NK-92 (cell line): ENCODE data around the gene TOLLIP.
"Not testable (repeated sequence)": the region's sequence is repeated elsewhere in the genome, so short reads cannot be mapped to it uniquely, and the experiment has no call there.

Source experiments
- DNase-seq: peaks from one replicate; lab custom pipeline; 2025; ENCODE audit not compliant: unreplicated experiment; lab: John Stamatoyannopoulos, UW

TOLLIP gene

GRCh38 chr11:1250411-1250810 lies 59.0 kb downstream of the TOLLIP start:
- not testable (repeated sequence) for DNase-seq

GRCh38 chr11:1248951-1249350 lies 60.5 kb downstream of the TOLLIP start:
- DNase-seq = not testable (repeated sequence)

GRCh38 chr11:1247026-1247425 lies 62.4 kb downstream of the TOLLIP start:
- DNase-seq = not testable (repeated sequence)

GRCh38 chr11:1246301-1246700 lies 63.1 kb downstream of the TOLLIP start:
- not testable (repeated sequence) for DNase-seq

GRCh38 chr11:1245717-1246116 lies 63.7 kb downstream of the TOLLIP start:
- not testable (repeated sequence) for DNase-seq

DNA sequence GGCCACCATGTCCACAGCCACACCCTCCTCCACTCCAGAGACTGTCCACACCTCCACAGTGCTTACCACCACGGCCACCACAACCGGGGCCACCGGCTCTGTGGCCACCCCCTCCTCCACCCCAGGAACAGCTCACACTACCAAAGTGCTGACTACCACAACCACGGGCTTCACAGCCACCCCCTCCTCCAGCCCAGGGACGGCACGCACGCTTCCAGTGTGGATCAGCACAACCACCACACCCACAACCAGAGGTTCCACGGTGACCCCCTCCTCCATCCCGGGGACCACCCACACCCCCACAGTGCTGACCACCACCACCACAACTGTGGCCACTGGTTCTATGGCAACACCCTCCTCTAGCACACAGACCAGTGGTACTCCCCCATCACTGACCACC lies 64.9 kb downstream of the TOLLIP start:
- DNase-seq = not testable (repeated sequence)

DNA sequence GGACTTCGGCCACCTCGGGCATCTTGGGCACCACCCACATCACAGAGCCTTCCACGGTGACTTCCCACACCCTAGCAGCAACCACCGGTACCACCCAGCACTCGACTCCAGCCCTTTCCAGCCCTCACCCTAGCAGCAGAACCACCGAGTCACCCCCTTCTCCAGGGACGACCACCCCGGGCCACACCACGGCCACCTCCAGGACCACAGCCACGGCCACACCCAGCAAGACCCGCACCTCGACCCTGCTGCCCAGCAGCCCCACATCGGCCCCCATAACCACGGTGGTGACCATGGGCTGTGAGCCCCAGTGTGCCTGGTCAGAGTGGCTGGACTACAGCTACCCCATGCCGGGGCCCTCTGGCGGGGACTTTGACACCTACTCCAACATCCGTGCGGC lies 65.9 kb downstream of the TOLLIP start:
- not testable (repeated sequence) for DNase-seq

DNA sequence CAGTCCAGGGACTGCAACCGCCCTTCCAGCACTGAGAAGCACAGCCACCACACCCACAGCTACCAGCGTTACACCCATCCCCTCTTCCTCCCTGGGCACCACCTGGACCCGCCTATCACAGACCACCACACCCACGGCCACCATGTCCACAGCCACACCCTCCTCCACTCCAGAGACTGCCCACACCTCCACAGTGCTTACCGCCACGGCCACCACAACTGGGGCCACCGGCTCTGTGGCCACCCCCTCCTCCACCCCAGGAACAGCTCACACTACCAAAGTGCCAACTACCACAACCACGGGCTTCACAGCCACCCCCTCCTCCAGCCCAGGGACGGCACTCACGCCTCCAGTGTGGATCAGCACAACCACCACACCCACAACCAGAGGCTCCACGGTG lies 66.7 kb downstream of the TOLLIP start:
- DNase-seq = not testable (repeated sequence)

GRCh38 chr11:1242289-1242688 lies 67.1 kb downstream of the TOLLIP start:
- no peak for DNase-seq

DNA sequence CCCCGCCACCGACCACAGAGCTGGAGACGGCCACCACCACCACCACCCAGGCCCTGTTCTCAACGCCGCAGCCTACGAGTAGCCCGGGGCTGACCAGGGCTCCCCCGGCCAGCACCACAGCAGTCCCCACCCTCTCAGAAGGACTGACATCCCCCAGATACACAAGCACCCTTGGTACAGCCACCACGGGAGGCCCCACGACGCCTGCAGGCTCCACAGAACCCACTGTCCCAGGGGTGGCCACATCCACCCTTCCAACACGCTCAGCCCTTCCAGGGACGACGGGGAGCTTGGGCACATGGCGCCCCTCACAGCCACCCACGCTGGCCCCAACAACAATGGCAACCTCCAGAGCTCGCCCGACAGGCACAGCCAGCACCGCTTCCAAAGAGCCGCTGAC lies 67.7 kb downstream of the TOLLIP start:
- DNase-seq = no peak

DNA sequence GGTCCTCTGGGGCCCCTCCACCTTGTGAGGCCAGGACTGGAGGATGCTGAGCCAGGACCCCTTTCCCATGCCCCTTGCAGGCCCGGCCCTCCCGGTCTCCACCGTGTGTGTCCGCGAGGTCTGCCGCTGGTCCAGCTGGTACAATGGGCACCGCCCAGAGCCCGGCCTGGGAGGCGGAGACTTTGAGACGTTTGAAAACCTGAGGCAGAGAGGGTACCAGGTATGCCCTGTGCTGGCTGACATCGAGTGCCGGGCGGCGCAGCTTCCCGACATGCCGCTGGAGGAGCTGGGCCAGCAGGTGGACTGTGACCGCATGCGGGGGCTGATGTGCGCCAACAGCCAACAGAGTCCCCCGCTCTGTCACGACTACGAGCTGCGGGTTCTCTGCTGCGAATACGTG lies 68.7 kb downstream of the TOLLIP start:
- no peak for DNase-seq

DNA sequence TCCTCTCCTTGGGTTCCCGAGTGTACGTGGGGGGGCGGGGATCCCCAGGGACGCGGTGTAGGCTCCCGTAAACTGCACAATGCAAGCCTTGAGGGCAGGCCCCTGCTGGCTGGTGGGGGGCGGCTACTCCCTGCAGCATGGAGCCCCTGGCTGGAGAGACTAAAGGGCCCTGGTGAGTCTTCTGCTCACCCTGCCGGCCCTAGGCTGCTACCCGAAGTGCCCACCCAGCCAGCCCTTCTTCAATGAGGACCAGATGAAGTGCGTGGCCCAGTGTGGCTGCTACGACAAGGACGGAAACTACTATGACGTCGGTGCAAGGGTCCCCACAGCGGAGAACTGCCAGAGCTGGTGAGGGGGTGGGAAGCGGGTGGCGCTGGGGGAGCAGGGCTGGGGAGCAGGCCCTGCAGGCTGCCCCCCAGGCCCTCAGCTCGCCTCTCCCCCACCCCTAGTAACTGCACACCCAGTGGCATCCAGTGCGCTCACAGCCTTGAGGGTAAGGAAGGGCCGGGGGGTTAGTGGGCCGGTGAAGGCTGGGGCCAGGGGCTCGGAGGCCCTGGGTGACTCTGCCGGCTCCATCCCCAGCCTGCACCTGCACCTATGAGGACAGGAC lies 69.7 kb downstream of the TOLLIP start:
- no peak for DNase-seq

DNA sequence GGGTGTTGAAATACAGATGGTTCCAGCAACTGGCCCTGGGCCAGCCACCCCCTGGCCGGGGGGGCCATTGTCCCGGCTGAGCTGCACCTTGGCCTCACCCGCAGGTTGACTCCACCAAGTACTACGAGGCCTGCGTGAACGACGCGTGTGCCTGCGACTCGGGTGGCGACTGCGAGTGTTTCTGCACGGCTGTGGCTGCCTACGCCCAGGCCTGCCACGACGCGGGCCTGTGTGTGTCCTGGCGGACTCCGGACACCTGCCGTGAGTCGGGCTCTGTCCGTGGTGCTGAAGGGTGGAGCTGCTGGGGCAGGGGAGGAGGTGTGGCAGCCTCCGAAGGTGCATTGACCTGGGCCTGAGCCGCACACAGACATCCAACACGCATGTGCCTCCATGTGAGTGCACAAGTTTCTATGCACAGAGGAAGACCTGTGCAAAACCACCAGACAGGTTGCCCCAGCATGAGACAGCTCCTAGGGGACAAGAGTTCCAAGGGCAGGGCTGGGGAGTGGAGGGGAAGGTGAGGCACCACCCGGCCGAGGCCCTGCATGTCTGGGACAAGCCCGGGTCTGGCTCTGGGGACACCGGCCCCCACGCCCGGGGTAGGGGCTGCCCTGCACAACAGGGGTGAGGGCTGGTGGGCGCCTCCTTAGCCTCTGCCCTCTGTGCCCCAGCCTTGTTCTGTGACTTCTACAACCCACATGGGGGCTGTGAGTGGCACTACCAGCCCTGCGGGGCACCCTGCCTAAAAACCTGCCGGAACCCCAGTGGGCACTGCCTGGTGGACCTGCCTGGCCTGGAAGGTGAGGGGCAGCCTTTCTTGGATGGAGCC lies 70.5 kb downstream of the TOLLIP start:
- DNase-seq = no peak

DNA sequence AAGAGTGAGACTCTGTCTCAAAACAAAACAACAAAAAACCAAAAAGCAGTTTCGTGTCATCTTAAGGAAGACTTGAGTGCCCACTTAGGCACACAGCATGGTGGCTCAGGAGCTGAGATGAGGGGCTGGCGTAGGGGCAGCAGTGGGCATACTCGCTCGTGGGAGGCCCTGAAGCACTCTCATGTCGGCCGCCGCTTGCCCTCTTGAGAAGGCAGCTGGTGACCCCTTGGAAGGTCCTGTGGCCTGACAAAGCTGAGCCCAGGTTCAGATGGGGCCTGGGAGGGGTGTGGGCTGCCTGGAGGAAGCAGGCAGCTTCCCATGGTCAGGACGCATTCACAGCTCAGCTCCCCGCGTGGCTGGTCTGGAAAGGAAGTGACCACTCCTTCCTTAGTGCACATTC lies 71.6 kb downstream of the TOLLIP start:
- no peak for DNase-seq

DNA sequence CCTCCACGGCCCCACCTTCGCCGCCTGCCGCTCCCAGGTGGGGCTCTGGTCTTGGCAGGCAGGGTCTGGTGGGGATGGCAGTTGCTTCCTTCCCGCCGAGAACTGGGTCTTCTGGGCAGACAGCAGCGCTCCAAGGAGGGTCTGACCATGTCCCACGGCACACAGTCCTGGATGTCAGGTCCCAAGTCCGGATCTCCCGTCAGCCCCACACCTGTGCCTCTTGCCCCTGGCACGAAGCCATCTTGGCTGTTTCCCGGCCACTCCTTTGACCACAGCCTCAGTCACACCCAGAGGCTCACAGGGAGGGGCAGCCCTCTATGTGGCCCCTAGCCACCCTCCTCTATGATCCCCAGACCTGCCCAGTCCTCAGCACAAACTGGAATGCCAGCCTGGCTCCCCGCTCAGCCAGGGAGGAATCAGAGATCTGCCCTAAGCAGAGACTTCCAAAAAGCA lies 72.3 kb downstream of the TOLLIP start:
- no peak for DNase-seq

- DNase-seq = no peak
Measured at GRCh38 chr11:1236316-1237127, 72.9 kb downstream of the TOLLIP start.

DNA sequence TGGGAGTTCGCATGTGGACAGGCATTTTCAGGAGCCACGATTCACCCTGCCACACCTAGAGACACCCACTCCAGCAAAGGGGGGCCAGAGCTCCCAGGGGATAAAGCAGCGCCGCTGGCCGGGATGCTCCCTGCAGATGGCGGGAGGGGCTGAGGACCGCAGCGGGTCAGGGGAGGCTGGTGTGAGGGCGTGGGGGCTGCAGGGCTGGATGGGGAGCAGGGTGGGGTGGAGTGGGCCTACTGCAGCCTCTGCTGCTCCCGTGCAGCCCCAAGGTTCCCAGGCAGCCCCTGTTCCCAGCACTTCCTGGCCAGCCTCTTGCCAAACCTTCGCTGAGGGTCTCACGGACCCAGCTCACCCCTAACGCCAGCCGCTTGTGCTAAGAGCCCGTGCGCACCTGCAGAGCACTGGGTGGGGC lies 73.5 kb downstream of the TOLLIP start:
- DNase-seq = no peak

GRCh38 chr11:1235306-1235900 lies 74.0 kb downstream of the TOLLIP start:
- no peak for DNase-seq

- no peak for DNase-seq
Measured at GRCh38 chr11:1234771-1235305, 74.6 kb downstream of the TOLLIP start.

DNA sequence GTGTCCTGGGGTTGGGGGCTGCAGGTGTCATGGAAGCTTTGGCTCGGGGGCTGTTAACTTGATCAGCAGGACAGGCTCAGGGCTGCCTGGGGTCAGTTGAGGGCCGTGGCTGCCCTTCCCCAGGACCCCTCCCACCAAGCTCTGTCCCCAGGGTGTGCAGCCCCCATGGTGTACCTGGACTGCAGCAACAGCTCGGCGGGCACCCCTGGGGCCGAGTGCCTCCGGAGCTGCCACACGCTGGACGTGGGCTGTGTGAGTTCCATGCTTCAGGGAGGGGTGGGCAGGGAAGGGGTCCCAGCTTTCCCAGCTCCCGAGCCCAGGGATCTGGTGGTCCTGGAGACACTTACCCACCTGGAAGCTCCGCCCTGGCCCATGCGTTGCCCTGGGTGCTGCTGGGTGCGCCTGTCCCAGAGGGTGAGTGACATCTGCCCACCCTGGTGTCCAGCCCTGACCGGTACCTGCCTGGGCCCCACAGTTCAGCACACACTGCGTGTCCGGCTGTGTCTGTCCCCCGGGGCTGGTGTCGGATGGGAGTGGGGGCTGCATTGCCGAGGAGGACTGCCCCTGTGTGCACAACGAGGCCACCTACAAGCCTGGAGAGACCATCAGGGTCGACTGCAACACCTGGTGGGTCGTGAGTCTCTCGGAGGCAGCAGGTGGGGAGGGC lies 75.2 kb downstream of the TOLLIP start:
- DNase-seq = no peak
